ENCODE measurements around the gene CPED1.

- TF ChIP-seq EP300 (conservative IDR thresholded peaks at IDR 0.05; ENCODE audit: poor library complexity, severe bottlenecking) (no peak), EZH2 (IDR thresholded peaks at IDR 0.05; ENCODE audit: borderline replicate concordance, insufficient read depth, low read length, poor library complexity, severe bottlenecking) (no peak), CTCF (IDR thresholded peaks at IDR 0.05; ENCODE audit: poor library complexity, severe bottlenecking) (no peak), REST (IDR thresholded peaks at IDR 0.05; ENCODE audit: borderline replicate concordance) (no peak), POLR2AphosphoS5 (IDR thresholded peaks at IDR 0.05) (no peak)
Observed at GRCh38 chr7:121023683-121024511, 35.4 kb downstream of the CPED1 start.
